NCI-H2227 (cell line): Measurements from ENCODE around the gene SFTPD.

Source experiments
- DNase-seq: peaks from one replicate; lab custom pipeline; 2025; ENCODE audit not compliant: unreplicated experiment; lab: John Stamatoyannopoulos, UW

Gene SFTPD

GRCh38 chr10:79946271-79947082 is 2.4 kb downstream of the SFTPD start:
- DNase-seq = no peak

- no peak for DNase-seq
These were observed 4.2 kb downstream of the SFTPD start for GRCh38 chr10:79944428-79945395.

GRCh38 chr10:79943871-79944270 is 5.0 kb downstream of the SFTPD start:
- DNase-seq = no peak

GRCh38 chr10:79942261-79943185 is 6.4 kb downstream of the SFTPD start:
- no peak for DNase-seq

- DNase-seq = no peak
These were observed 7.2 kb downstream of the SFTPD start for GRCh38 chr10:79941585-79942210.

- DNase-seq = no peak
These were observed 7.8 kb downstream of the SFTPD start for GRCh38 chr10:79941146-79941545.

- DNase-seq = no peak
These were observed 8.5 kb downstream of the SFTPD start for GRCh38 chr10:79940431-79940830.

GRCh38 chr10:79939969-79940368 is 8.9 kb downstream of the SFTPD start:
- no peak for DNase-seq

GRCh38 chr10:79938728-79939406 is 10.0 kb downstream of the SFTPD start:
- no peak for DNase-seq

GRCh38 chr10:79937701-79938151 is 11.2 kb downstream of the SFTPD start:
- DNase-seq = no peak

GRCh38 chr10:79936625-79937615 is 12.0 kb downstream of the SFTPD start:
- no peak for DNase-seq

GRCh38 chr10:79933961-79934360 is 14.9 kb downstream of the SFTPD start:
- DNase-seq = no peak

- no peak for DNase-seq
These were observed 16.0 kb downstream of the SFTPD start for GRCh38 chr10:79932841-79933379.

- DNase-seq = no peak
These were observed 16.6 kb downstream of the SFTPD start for GRCh38 chr10:79932307-79932706.

- DNase-seq = no peak
These were observed 18.2 kb downstream of the SFTPD start for GRCh38 chr10:79930751-79931150.

- DNase-seq = no peak
These were observed 18.6 kb downstream of the SFTPD start for GRCh38 chr10:79930267-79930666.

GRCh38 chr10:79929409-79929904 is 19.4 kb downstream of the SFTPD start:
- peak; percentile 49 for DNase-seq

GRCh38 chr10:79928028-79928583 is 20.8 kb downstream of the SFTPD start:
- DNase-seq = no peak
